HepG2 (cell line): Measurements from ENCODE around the gene ZNF341. TPM values are rescaled to one million over a fixed set of nuclear protein-coding genes. Genes with fewer than 3 reads are reported as not detected.

Experiments
- ATF5 ChIP-seq: sonication (generic); formaldehyde crosslinking; IDR thresholded peaks from 2 replicates; pipeline ENCODE4 v1.4.0; 2020; ENCODE audit warnings: mild to moderate bottlenecking, low read depth, missing genetic modification reagents
- ATF7 ChIP-seq, 2 experiments: fragments of 450-650 bp in 1 of 2; sonication (generic) in 1 of 2; formaldehyde crosslinking in 1 of 2; IDR thresholded peaks; 2 replicates each; pipeline versions ENCODE4 v1.4.0 to v1.6.1; 2016 to 2020; ENCODE audit warnings: antibody characterized with exemption in 1 of 2, mild to moderate bottlenecking in 1 of 2, missing genetic modification reagents in 1 of 2
- ATF7-NPFF ChIP-seq: sonication (generic); formaldehyde crosslinking; IDR thresholded peaks from 2 replicates; pipeline ENCODE4 v1.8.1; 2023; ENCODE audit warnings: mild to moderate bottlenecking, low read depth, missing genetic modification reagents, moderate library complexity
- ERF ChIP-seq: IDR thresholded peaks from 2 replicates; pipeline ENCODE4 v1.6.1; 2018; ENCODE audit warnings: missing biosample characterization, missing genetic modification reagents
- GFI1 ChIP-seq: sonication (generic); formaldehyde crosslinking; IDR thresholded peaks from 2 replicates; pipeline ENCODE4 v1.5.0; 2020; ENCODE audit warnings: missing genetic modification reagents, mild to moderate bottlenecking, borderline replicate concordance
- HBP1 ChIP-seq: IDR thresholded peaks from 2 replicates; pipeline ENCODE4 v1.6.1; 2016; ENCODE audit warnings: low read depth, control low read depth
- HDAC2 ChIP-seq: sonication (generic); formaldehyde crosslinking; IDR thresholded peaks from 2 replicates; pipeline ENCODE4 v1.4.0; 2020; ENCODE audit warnings: missing genetic modification reagents
- HMG20B ChIP-seq: conservative IDR thresholded peaks from 2 replicates; pipeline ENCODE4 v1.6.1; 2016; ENCODE audit warnings: missing genetic modification reagents, missing compliant biosample characterization
- HNF4A ChIP-seq: sonication (generic); formaldehyde crosslinking; IDR thresholded peaks from 2 replicates; pipeline ENCODE4 v1.4.0; 2020; ENCODE audit warnings: missing genetic modification reagents
- HOXA3 ChIP-seq: sonication (generic); formaldehyde crosslinking; IDR thresholded peaks from 2 replicates; pipeline ENCODE4 v1.5.0; 2020; ENCODE audit warnings: missing genetic modification reagents
- KLF12 ChIP-seq: sonication (generic); formaldehyde crosslinking; IDR thresholded peaks from 2 replicates; pipeline ENCODE4 v1.4.0; 2020; ENCODE audit warnings: missing genetic modification reagents, borderline replicate concordance
- LRRFIP1 ChIP-seq: sonication (generic); formaldehyde crosslinking; conservative IDR thresholded peaks from 2 replicates; pipeline ENCODE4 v1.4.0; 2020; ENCODE audit warnings: missing genetic modification reagents
- NR2F1 ChIP-seq, 2 experiments: fragments of 450-650 bp in 1 of 2; formaldehyde crosslinking in 1 of 2; IDR thresholded peaks; 2 replicates each; pipeline versions ENCODE4 v1.5.0 to v1.6.1; 2016 to 2020; ENCODE audit warnings: mild to moderate bottlenecking in 1 of 2, missing compliant biosample characterization in 1 of 2, missing genetic modification reagents in 1 of 2, moderate library complexity in 1 of 2
- THAP11 ChIP-seq: IDR thresholded peaks from 2 replicates; pipeline ENCODE4 v1.6.1; 2016; ENCODE audit warnings: missing biosample characterization, missing genetic modification reagents
- YEATS2 ChIP-seq: sonication (generic); formaldehyde crosslinking; IDR thresholded peaks from 2 replicates; pipeline ENCODE4 v1.4.0; 2020; ENCODE audit warnings: missing genetic modification reagents, borderline replicate concordance
- ZNF280D ChIP-seq: sonication (generic); formaldehyde crosslinking; IDR thresholded peaks from 2 replicates; pipeline ENCODE4 v1.5.1; 2020; ENCODE audit warnings: mild to moderate bottlenecking, missing genetic modification reagents
- ZNF577 ChIP-seq: sonication (generic); formaldehyde crosslinking; IDR thresholded peaks from 2 replicates; pipeline ENCODE4 v1.4.0; 2020; ENCODE audit warnings: mild to moderate bottlenecking, low read depth, missing genetic modification reagents, borderline replicate concordance
- ZNF75D ChIP-seq: sonication (generic); formaldehyde crosslinking; IDR thresholded peaks from 2 replicates; pipeline ENCODE4 v1.8.1; 2023; ENCODE audit warnings: missing genetic modification reagents, mild to moderate bottlenecking, borderline replicate concordance
- ZSCAN22 ChIP-seq: sonication (generic); formaldehyde crosslinking; IDR thresholded peaks from 2 replicates; pipeline ENCODE4 v1.4.0; 2020; ENCODE audit warnings: mild to moderate bottlenecking, missing genetic modification reagents
- polyA plus RNA-seq, 8 experiments: library from polyadenylated mRNA; depleted of rRNA in 3 of 8; stranded (reverse) in 7 of 8; unstranded in 1 of 8; fragments of >200 nt; fragmentation: Illumina TruSeq in 4 of 8; extraction: Trizol in 4 of 8; gene quantifications; 2 replicates each; pipeline versions ENCODE4 v1.2.1 to v1.2.3, GENCODE V29; 2011 to 2016; ENCODE audit warnings: low read depth in 4 of 8, missing spikeins in 1 of 8, mixed read lengths in 1 of 8; ENCODE audit not compliant: insufficient read depth in 1 of 8
- total RNA-seq, 5 experiments: library from RNA; depleted of rRNA; stranded (reverse); fragments of >200 nt; fragmentation: Illumina TruSeq; extraction: Trizol; gene quantifications; 2 replicates each; pipeline ENCODE4 v1.2.3, GENCODE V29; 2016; ENCODE audit warnings: low read depth in 1 of 5
- TF ChIP-seq, protein P1 (sequence below): IDR thresholded peaks from 2 replicates; pipeline ENCODE4 v1.6.1; 2016; ENCODE audit warnings: mild to moderate bottlenecking, missing biosample characterization, missing genetic modification reagents

The ZNF341 gene
- total and polyA plus RNA-seq, 2 of the 13 experiments (the other 11 are each of a cell fraction or from before 2014, with no cell fraction given), result 1.1 to 2.2 TPM

GRCh38 chr20:33810885-33811775 lies 79.3 kb downstream of the ZNF341 start, which contains the start of gene CHMP4B (continued):
- TF ChIP-seq ZSCAN22 (no peak; the same call in 1 of the 2 replicates), HNF4A (CRISPR knock-in tag) (peak; percentile 64), YEATS2 (CRISPR knock-in tag) (peak; percentile 90; the same call in 1 of the 2 replicates), ERF (CRISPR knock-in tag) (peak; percentile 89), GFI1 (CRISPR knock-in tag) (peak; percentile 46; the same call in 1 of the 2 replicates), ATF7-NPFF (CRISPR knock-in tag) (no peak; the same call in 1 of the 2 replicates), HBP1 (CRISPR knock-in tag) (peak; percentile 51; the same call in 1 of the 2 replicates), HDAC2 (CRISPR knock-in tag) (peak; percentile 68; the same call in 1 of the 2 replicates), ATF7 (IDR thresholded peaks at IDR 0.05) (no peak), ATF7 (CRISPR knock-in tag; IDR thresholded peaks at IDR 0.05) (no peak), ZNF577 (CRISPR knock-in tag) (no peak), HOXA3 (CRISPR knock-in tag) (peak; percentile 93), ZNF280D (CRISPR knock-in tag) (no peak), KLF12 (CRISPR knock-in tag) (peak; percentile 33), NR2F1 (CRISPR knock-in tag; IDR thresholded peaks at IDR 0.05) (peak; percentile 56 to 71; a peak in 2 of 4 replicates), HMG20B (CRISPR knock-in tag) (no peak), ZNF75D (CRISPR knock-in tag) (no peak), ATF5 (peak; percentile 69; the same call in 1 of the 2 replicates), LRRFIP1 (peak; percentile 85; the same call in 1 of the 2 replicates), THAP11 (peak; percentile 98)
- TF ChIP-seq, protein P1, sequence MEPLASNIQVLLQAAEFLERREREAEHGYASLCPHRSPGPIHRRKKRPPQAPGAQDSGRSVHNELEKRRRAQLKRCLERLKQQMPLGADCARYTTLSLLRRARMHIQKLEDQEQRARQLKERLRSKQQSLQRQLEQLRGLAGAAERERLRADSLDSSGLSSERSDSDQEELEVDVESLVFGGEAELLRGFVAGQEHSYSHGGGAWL, result peak; percentile 85
